Bronchial epithelial cell (primary cell): ENCODE measurements around the gene SLC66A1. TPM values are rescaled to one million over a fixed set of nuclear protein-coding genes. Genes with fewer than 3 reads are reported as not detected.
A peak's percentile ranks its signal among the peaks of the same experiment; 100 is the strongest.

Experiments used
- DNase-seq: peaks from one replicate; pipeline ENCODE4 v3.0.0-alpha.2; 2010; ENCODE audit warnings: low read depth
- FAIRE-seq: peaks from 2 replicates; lab custom pipeline; 2011; peaks lifted over from hg19 to GRCh38; lab: Jason Lieb, UNC
- H3K27me3 ChIP-seq: 2 replicates; pipeline ENCODE4 v1.5.1; 2011; ENCODE audit warnings: low read length; ENCODE audit not compliant: control insufficient read depth, insufficient read depth
- H3K36me3 ChIP-seq: 2 replicates; pipeline ENCODE4 v1.5.1; 2011; ENCODE audit warnings: low read length; ENCODE audit not compliant: control insufficient read depth, insufficient read depth
- H3K4me3 ChIP-seq: 2 replicates; pipeline ENCODE4 v1.5.1; 2011; ENCODE audit warnings: mild to moderate bottlenecking, low read depth, low read length, control low read depth
- total RNA-seq: library from RNA; depleted of rRNA; stranded (reverse); fragments of >200 nt; gene quantifications from 2 replicates; pipeline ENCODE4 v1.2.1, GENCODE V29; 2014
- TF ChIP-seq, protein P1 (sequence below): IDR thresholded peaks from 2 replicates; pipeline ENCODE4 v1.5.1; 2011; ENCODE audit warnings: mild to moderate bottlenecking, moderate library complexity, low read length, control low read depth, inconsistent platforms; ENCODE audit not compliant: insufficient read depth, severe bottlenecking

SLC66A1 gene
- total RNA-seq, 1 donor from 2014 or later = 26.6 TPM

DNA sequence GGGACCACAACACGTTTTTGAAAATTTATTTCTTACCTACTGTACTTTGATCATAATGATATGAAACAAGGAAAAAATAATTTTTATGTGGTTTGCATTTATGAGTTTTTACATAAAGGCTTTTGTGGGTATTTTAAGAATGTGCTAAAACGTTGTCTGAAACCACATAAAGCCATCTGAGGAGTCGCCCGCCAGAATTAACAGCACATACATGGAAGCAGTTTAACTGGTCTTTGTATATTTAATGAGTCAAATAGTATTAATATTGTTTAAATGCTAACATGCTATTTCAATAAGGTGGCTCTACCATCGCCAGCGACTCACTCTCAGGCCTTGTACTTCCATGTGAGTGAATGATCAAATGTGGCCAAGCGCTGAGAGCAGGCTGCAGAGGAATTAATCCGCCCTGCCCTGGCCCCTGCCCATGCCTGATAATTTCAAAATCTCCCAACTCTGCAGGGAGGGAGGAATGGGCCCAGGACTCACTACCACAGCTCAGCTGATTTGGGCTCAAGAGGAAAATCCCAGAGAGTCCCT lies 49.6 kb downstream of the SLC66A1 start:
- H3K36me3 ChIP-seq = peaks cover 6% of the 10 kb centered on the region
- TF ChIP-seq, protein P1, sequence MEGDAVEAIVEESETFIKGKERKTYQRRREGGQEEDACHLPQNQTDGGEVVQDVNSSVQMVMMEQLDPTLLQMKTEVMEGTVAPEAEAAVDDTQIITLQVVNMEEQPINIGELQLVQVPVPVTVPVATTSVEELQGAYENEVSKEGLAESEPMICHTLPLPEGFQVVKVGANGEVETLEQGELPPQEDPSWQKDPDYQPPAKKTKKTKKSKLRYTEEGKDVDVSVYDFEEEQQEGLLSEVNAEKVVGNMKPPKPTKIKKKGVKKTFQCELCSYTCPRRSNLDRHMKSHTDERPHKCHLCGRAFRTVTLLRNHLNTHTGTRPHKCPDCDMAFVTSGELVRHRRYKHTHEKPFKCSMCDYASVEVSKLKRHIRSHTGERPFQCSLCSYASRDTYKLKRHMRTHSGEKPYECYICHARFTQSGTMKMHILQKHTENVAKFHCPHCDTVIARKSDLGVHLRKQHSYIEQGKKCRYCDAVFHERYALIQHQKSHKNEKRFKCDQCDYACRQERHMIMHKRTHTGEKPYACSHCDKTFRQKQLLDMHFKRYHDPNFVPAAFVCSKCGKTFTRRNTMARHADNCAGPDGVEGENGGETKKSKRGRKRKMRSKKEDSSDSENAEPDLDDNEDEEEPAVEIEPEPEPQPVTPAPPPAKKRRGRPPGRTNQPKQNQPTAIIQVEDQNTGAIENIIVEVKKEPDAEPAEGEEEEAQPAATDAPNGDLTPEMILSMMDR = no peak
- FAIRE-seq = no peak
- peak; percentile 76 for DNase-seq
- no peak overlapping the region for H3K4me3 ChIP-seq
- no peaks in the 10 kb centered on the region for H3K27me3 ChIP-seq

DNA sequence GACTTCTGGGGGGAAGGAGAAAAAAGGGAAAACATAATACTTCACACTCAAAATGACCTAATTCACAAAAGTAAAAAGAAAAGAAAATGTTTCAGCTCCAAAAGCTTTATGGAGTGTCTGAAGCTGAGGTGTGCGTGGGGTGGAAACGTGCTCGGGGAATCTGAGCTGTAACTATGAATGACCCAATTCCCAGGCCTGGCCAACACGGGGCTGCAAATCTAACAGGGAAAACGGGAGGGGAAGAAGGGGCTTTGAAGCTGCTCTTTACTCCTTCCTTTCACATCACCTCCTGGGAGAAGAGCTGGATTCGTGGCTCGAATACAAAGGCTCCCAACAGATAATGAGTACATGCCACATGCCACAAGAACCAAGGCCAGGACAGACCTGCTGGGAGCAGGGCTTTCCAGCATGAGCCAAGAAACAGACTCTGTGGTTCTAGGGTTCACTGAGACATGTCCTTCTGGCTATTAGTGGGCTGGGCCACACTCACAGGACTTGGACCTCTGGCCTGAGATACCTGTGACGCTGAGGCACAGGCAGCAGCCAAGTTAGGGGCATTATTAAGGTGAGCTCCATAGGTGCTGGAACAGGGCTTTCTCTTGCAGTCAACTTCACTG lies 51.5 kb downstream of the SLC66A1 start:
- DNase-seq (no peak), FAIRE-seq (no peak)
- H3K27me3 ChIP-seq = no peaks in the 10 kb centered on the region
- no peak overlapping the region for H3K4me3 ChIP-seq
- TF ChIP-seq, protein P1 = no peak
- H3K36me3 ChIP-seq = no peaks in the 10 kb centered on the region

DNA sequence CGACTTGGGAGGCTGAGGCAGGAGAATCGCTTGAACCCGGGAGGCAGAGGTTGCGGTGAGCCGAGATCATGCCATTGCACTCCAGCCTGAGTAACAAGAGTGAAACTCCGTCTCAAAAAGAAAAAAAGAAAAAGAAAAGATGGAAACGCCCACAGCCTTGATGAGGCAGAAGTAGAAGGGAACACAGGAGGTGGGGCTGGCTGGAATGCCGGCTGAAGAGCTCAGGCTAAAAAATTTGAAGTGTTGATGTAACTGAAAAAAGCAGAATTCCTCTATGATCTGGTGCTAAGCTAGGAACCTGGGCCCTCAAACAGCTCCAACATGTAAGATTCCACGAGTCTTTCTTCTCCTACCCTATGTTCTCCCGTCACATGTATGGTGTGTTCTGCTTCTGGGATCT lies 53.6 kb downstream of the SLC66A1 start:
- TF ChIP-seq, protein P1 = no peak
- Histone ChIP-seq H3K36me3 (no peaks in the 10 kb centered on the region), H3K4me3 (no peak overlapping the region), H3K27me3 (no peaks in the 10 kb centered on the region)
- no peak for FAIRE-seq
- DNase-seq = peak; percentile 29

DNA sequence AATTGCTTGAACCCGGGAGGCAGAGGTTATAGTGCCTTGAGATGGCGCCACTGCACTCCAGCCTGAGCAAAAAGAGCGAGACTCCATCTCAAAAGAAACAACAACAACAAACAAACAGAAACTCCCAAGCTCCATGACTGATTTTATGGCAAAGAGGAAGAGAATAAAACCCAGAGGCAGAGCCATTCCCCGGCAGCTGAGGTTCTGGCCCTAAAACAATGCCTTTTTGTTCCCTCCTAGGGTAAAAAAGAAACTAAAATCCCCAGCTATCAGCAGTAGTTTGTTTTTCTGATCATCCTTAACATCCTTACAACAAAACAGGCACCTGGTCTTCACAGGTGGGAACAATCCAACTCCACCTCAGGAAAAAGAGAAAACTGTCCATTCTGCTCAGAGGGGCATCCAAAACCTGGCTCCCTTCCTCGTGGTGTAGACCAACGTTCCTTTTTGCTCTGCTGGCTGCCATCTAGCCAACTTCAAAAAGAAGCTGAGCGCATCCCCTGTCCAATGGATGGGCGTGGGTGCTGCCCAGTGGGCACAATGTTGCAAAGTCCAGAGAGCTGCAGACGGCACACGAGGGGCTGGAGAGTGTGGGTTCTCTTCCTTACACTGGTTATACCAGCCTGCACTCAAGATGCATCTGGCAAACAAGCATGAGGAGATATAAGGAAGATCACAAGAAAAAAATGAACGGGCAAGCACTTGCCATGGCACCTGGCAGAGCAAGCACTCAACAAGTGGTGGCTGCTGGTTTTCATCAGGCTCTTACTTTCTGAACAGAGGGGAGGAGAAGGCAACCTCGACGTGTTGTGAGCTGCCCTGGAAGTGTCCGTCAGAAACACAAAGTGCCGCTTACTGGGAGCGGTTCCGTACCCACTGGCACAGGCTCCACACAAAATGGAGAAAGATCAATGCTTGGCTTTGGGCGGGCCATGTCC lies 54.7 kb downstream of the SLC66A1 start:
- TF ChIP-seq, protein P1 = no peak
- no peak for FAIRE-seq
- Histone ChIP-seq H3K4me3 (no peak overlapping the region), H3K27me3 (no peaks in the 10 kb centered on the region), H3K36me3 (no peaks in the 10 kb centered on the region)
- no peak for DNase-seq

DNA sequence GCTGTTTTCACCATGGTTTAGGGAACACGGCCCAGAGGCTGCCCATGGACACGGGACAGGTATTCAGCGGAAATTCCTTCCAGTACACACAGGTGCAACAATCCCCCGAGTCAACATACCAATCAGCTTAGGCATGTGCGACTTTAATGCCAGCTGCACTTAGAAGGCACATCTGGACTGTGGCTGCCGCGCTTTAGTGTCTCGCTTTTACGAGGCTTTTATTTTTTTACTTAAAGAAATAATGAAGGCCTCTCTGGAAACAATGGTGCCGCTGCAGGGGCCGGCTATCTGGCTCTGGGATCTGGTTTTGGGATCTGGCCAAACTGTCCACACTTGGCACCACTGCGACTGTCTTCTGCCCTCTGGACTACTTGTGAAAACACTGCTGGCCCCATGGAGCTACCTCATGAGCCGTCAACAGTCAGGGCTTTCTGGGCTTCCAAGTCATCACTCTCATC lies 55.5 kb downstream of the SLC66A1 start:
- Histone ChIP-seq H3K4me3 (no peak overlapping the region), H3K36me3 (no peaks in the 10 kb centered on the region), H3K27me3 (no peaks in the 10 kb centered on the region)
- DNase-seq (peak; percentile 75), FAIRE-seq (no peak)
- TF ChIP-seq, protein P1 = no peak
